SK-N-SH (cell line): Measurements from ENCODE around the gene NRF1.

Source experiments
- CHD2 ChIP-seq: fragments of 150-350 bp; IDR thresholded peaks from 2 replicates; pipeline ENCODE4 v1.6.1; 2018; ENCODE audit warnings: low read length; ENCODE audit not compliant: partially characterized antibody
- CTCF ChIP-seq: fragments of 200-600 bp; sonication (generic); IDR thresholded peaks from 2 replicates; pipeline ENCODE4 v1.6.1; 2017; ENCODE audit warnings: antibody characterized with exemption, mild to moderate bottlenecking, moderate library complexity
- EP300 ChIP-seq, 2 experiments: IDR thresholded peaks; 2 replicates each; pipeline versions ENCODE4 v1.4.0 to v1.6.1; 2012; ENCODE audit warnings: borderline replicate concordance in 1 of 2, low read depth in 1 of 2, low read length in 1 of 2
- FOXM1 ChIP-seq: IDR thresholded peaks from 2 replicates; pipeline ENCODE4 v1.4.0; 2012; ENCODE audit warnings: low read depth, mild to moderate bottlenecking
- JUND ChIP-seq: IDR thresholded peaks from 2 replicates; pipeline ENCODE4 v1.4.0; 2012
- MXI1 ChIP-seq: IDR thresholded peaks from 2 replicates; pipeline ENCODE4 v1.6.1; 2012; ENCODE audit warnings: mild to moderate bottlenecking, low read depth, low read length, improper control_type of control experiment
- RFX5 ChIP-seq: IDR thresholded peaks from 2 replicates; pipeline ENCODE4 v1.6.1; 2012; ENCODE audit warnings: mild to moderate bottlenecking, improper control_type of control experiment, low read length
- RXRA ChIP-seq: IDR thresholded peaks from 2 replicates; pipeline ENCODE4 v1.4.0; 2012; ENCODE audit warnings: low read depth, mild to moderate bottlenecking, borderline replicate concordance
- SMC3 ChIP-seq: IDR thresholded peaks from 2 replicates; pipeline ENCODE4 v1.6.1; 2012; ENCODE audit warnings: low read depth, low read length, improper control_type of control experiment
- TAF1 ChIP-seq: IDR thresholded peaks from 2 replicates; pipeline ENCODE4 v1.6.1; 2012; ENCODE audit warnings: low read depth, mild to moderate bottlenecking, low read length, moderate library complexity, borderline replicate concordance
- TCF12 ChIP-seq: IDR thresholded peaks from 2 replicates; pipeline ENCODE4 v1.4.0; 2012
- TEAD4 ChIP-seq: IDR thresholded peaks from 2 replicates; pipeline ENCODE4 v1.4.0; 2012; ENCODE audit warnings: mild to moderate bottlenecking, borderline replicate concordance; ENCODE audit not compliant: insufficient read depth
- TF ChIP-seq, protein P1 (sequence below): fragments of 150-350 bp; IDR thresholded peaks from 2 replicates; pipeline ENCODE4 v1.6.1; 2017; ENCODE audit warnings: antibody characterized with exemption, low read length, low read depth, borderline replicate concordance
- TF ChIP-seq, protein P2 (sequence below): IDR thresholded peaks from 2 replicates; pipeline ENCODE4 v1.4.0; 2012; ENCODE audit warnings: low read depth, borderline replicate concordance

DNA sequence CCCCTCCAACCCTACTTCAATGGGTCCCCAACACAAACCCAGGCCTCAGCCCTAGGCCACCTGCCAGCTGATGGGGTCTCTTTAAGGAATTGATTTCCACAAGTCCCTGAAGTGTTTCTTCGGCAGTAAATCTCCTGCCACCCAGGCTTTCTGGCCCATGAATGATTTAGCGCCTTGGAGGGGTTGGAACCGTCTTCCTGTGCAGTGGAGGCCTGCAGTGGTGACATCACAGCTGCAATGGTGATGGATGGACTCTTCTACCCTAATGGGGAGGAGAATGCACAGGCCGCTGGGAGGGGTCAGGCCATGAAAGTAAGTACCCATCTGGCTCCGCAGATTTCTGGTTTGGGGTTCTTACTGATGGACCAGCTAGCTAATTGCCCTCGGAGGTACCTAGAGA is 177.5 kb downstream of the NRF1 start:
- TF ChIP-seq TEAD4 (no peak), SMC3 (no peak), CTCF (no peak), CHD2 (no peak), TAF1 (no peak), MXI1 (no peak), FOXM1 (no peak), JUND (no peak), RXRA (no peak), RFX5 (no peak), TCF12 (no peak), EP300 (IDR thresholded peaks at IDR 0.05; ENCODE audit: borderline replicate concordance in 1 of 2, low read depth in 1 of 2, low read length in 1 of 2) (no peak)
- TF ChIP-seq, protein P1, sequence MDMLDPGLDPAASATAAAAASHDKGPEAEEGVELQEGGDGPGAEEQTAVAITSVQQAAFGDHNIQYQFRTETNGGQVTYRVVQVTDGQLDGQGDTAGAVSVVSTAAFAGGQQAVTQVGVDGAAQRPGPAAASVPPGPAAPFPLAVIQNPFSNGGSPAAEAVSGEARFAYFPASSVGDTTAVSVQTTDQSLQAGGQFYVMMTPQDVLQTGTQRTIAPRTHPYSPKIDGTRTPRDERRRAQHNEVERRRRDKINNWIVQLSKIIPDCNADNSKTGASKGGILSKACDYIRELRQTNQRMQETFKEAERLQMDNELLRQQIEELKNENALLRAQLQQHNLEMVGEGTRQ = no peak
- TF ChIP-seq, protein P2, sequence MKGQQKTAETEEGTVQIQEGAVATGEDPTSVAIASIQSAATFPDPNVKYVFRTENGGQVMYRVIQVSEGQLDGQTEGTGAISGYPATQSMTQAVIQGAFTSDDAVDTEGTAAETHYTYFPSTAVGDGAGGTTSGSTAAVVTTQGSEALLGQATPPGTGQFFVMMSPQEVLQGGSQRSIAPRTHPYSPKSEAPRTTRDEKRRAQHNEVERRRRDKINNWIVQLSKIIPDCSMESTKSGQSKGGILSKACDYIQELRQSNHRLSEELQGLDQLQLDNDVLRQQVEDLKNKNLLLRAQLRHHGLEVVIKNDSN = no peak
